GM12878 (cell line): ENCODE measurements around the gene RINL.

Experiments used
- EP300 ChIP-seq, 2 experiments: fragments of 150-350 bp in 1 of 2; IDR thresholded peaks; 2 replicates each; pipeline ENCODE4 v1.6.1; 2011 to 2012; ENCODE audit warnings: low read depth in 2 of 2, low read length in 2 of 2, borderline replicate concordance in 1 of 2, improper control_type of control experiment in 1 of 2, inconsistent platforms in 1 of 2; ENCODE audit not compliant: control insufficient read depth in 1 of 2
- FOXK2 ChIP-seq: fragments of 450-650 bp; IDR thresholded peaks from 2 replicates; pipeline ENCODE4 v1.6.1; 2017; ENCODE audit warnings: mild to moderate bottlenecking, moderate library complexity
- FOXM1 ChIP-seq: IDR thresholded peaks from 2 replicates; pipeline ENCODE4 v1.6.1; 2012; ENCODE audit warnings: low read depth, mild to moderate bottlenecking, inconsistent platforms, low read length, moderate library complexity
- HDGF ChIP-seq: fragments of 450-650 bp; IDR thresholded peaks from 2 replicates; pipeline ENCODE4 v1.6.1; 2016; ENCODE audit warnings: antibody characterized with exemption
- MXI1 ChIP-seq: fragments of 150-350 bp; IDR thresholded peaks from 2 replicates; pipeline ENCODE4 v1.6.1; 2011; ENCODE audit warnings: low read depth, mild to moderate bottlenecking, inconsistent platforms, low read length, improper control_type of control experiment
- POLR2AphosphoS5 ChIP-seq: IDR thresholded peaks from 2 replicates; pipeline ENCODE4 v1.6.1; 2011; ENCODE audit warnings: mild to moderate bottlenecking, low read length, inconsistent platforms
- RAD21 ChIP-seq: IDR thresholded peaks from 2 replicates; pipeline ENCODE4 v1.6.1; 2011; ENCODE audit warnings: mild to moderate bottlenecking, low read depth, low read length, moderate library complexity; ENCODE audit not compliant: insufficient read depth
- RAD51 ChIP-seq: fragments of 450-650 bp; IDR thresholded peaks from 2 replicates; pipeline ENCODE4 v1.6.1; 2016; ENCODE audit warnings: moderate library complexity, mild to moderate bottlenecking, inconsistent platforms
- RCOR1 ChIP-seq: conservative IDR thresholded peaks from 2 replicates; pipeline ENCODE4 v1.6.1; 2012; ENCODE audit warnings: low read depth, low read length, improper control_type of control experiment
- TARDBP ChIP-seq: IDR thresholded peaks from 2 replicates; pipeline ENCODE4 v1.6.1; 2016; ENCODE audit warnings: borderline replicate concordance
- TF ChIP-seq, protein P1 (sequence below), 3 experiments: IDR thresholded peaks in 2 of 3; conservative IDR thresholded peaks in 1 of 3; 2 replicates each; pipeline ENCODE4 v1.5.1; 2011; ENCODE audit warnings: low read depth in 3 of 3, low read length in 3 of 3, mild to moderate bottlenecking in 3 of 3, control low read depth in 2 of 3, moderate library complexity in 2 of 3, inconsistent platforms in 1 of 3, mixed read lengths in 1 of 3; ENCODE audit not compliant: control insufficient read depth in 2 of 3, insufficient read depth in 1 of 3; ENCODE audit errors: extremely low read depth in 1 of 3
- TF ChIP-seq, protein P2 (sequence below): IDR thresholded peaks from 2 replicates; pipeline ENCODE4 v1.6.1; 2011; ENCODE audit warnings: low read depth, low read length, improper control_type of control experiment, borderline replicate concordance
- TF ChIP-seq, protein P3 (sequence below): IDR thresholded peaks from 2 replicates; pipeline ENCODE4 v1.6.1; 2012; ENCODE audit warnings: low read depth, low read length, improper control_type of control experiment

- TF ChIP-seq TARDBP (no peak), EP300 (IDR thresholded peaks at IDR 0.05; ENCODE audit: borderline replicate concordance in 1 of 2, control insufficient read depth in 1 of 2, low read depth in 2 of 2, low read length in 2 of 2) (no peak), HDGF (no peak), MXI1 (no peak), FOXK2 (no peak), RAD21 (no peak), RAD51 (no peak), FOXM1 (no peak), POLR2AphosphoS5 (no peak; the same call in 1 of the 2 replicates), RCOR1 (no peak)
- TF ChIP-seq, protein P1, sequence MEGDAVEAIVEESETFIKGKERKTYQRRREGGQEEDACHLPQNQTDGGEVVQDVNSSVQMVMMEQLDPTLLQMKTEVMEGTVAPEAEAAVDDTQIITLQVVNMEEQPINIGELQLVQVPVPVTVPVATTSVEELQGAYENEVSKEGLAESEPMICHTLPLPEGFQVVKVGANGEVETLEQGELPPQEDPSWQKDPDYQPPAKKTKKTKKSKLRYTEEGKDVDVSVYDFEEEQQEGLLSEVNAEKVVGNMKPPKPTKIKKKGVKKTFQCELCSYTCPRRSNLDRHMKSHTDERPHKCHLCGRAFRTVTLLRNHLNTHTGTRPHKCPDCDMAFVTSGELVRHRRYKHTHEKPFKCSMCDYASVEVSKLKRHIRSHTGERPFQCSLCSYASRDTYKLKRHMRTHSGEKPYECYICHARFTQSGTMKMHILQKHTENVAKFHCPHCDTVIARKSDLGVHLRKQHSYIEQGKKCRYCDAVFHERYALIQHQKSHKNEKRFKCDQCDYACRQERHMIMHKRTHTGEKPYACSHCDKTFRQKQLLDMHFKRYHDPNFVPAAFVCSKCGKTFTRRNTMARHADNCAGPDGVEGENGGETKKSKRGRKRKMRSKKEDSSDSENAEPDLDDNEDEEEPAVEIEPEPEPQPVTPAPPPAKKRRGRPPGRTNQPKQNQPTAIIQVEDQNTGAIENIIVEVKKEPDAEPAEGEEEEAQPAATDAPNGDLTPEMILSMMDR (IDR thresholded peaks at IDR 0.05 in 2 of 3, conservative IDR thresholded peaks at IDR 0.05 in 1 of 3; ENCODE audit: control insufficient read depth in 2 of 3, extremely low read depth in 1 of 3, insufficient read depth in 1 of 3, low read depth in 3 of 3, low read length in 3 of 3) = no peak
- TF ChIP-seq, protein P2, sequence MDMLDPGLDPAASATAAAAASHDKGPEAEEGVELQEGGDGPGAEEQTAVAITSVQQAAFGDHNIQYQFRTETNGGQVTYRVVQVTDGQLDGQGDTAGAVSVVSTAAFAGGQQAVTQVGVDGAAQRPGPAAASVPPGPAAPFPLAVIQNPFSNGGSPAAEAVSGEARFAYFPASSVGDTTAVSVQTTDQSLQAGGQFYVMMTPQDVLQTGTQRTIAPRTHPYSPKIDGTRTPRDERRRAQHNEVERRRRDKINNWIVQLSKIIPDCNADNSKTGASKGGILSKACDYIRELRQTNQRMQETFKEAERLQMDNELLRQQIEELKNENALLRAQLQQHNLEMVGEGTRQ = no peak
- TF ChIP-seq, protein P3, sequence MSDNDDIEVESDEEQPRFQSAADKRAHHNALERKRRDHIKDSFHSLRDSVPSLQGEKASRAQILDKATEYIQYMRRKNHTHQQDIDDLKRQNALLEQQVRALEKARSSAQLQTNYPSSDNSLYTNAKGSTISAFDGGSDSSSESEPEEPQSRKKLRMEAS = no peak
These were observed 41.7 kb downstream of the RINL start for GRCh38 chr19:38836159-38836982.
